NCI-H2171 (cell line): Measurements from ENCODE around the gene COX18.
A peak's percentile ranks its signal among the peaks of the same experiment; 100 is the strongest.

Experiments
- DNase-seq: peaks from one replicate; lab custom pipeline; 2025; lab: John Stamatoyannopoulos, UW

Gene COX18

GRCh38 chr4:73069338-73070073 is at the start of gene COX18:
TSS of gene COX18 (minus strand) at chr4:73069716. CDS start at chr4:73069649, 67 bp downstream.
- peak; percentile 84 for DNase-seq

GRCh38 chr4:73109493-73109892 is 40.0 kb upstream of the COX18 start:
- DNase-seq, result no peak

GRCh38 chr4:73104695-73105094 is 35.2 kb upstream of the COX18 start:
- no peak for DNase-seq

GRCh38 chr4:73103799-73104503 is 34.4 kb upstream of the COX18 start:
- DNase-seq, result no peak

GRCh38 chr4:73099143-73099542 is 29.6 kb upstream of the COX18 start:
- no peak for DNase-seq

- DNase-seq, result no peak
These were observed 29.2 kb upstream of the COX18 start for GRCh38 chr4:73098713-73099112.

- DNase-seq, result no peak
These were observed 28.5 kb upstream of the COX18 start for GRCh38 chr4:73098016-73098415.

- DNase-seq, result no peak
These were observed 23.4 kb upstream of the COX18 start for GRCh38 chr4:73092868-73093267.

- no peak for DNase-seq
These were observed 21.2 kb upstream of the COX18 start for GRCh38 chr4:73090738-73091137.

- no peak for DNase-seq
These were observed 18.4 kb upstream of the COX18 start for GRCh38 chr4:73087871-73088270.

- no peak for DNase-seq
These were observed 16.8 kb upstream of the COX18 start for GRCh38 chr4:73086095-73086868.

- no peak for DNase-seq
These were observed 11.3 kb upstream of the COX18 start for GRCh38 chr4:73080789-73081188.

GRCh38 chr4:73075832-73076231 is 6.3 kb upstream of the COX18 start:
- DNase-seq, result no peak

GRCh38 chr4:73070074-73070390 is 516 bp upstream of the COX18 start:
- no peak for DNase-seq

- no peak for DNase-seq
These were observed 802 bp downstream of the COX18 start for GRCh38 chr4:73068491-73069337.

- DNase-seq, result no peak
These were observed 1.5 kb downstream of the COX18 start for GRCh38 chr4:73067971-73068394.

GRCh38 chr4:73066928-73067327 is 2.6 kb downstream of the COX18 start:
- DNase-seq, result no peak

- DNase-seq, result no peak
These were observed 3.1 kb downstream of the COX18 start for GRCh38 chr4:73066445-73066844.

GRCh38 chr4:73064536-73064935 is 5.0 kb downstream of the COX18 start:
- no peak for DNase-seq

GRCh38 chr4:73055241-73055897 is 14.1 kb downstream of the COX18 start:
- no peak for DNase-seq

- DNase-seq, result no peak
These were observed 15.5 kb downstream of the COX18 start for GRCh38 chr4:73053974-73054480.
